Tibial nerve (tissue), 4 donors: Measurements from ENCODE around the gene RAD23A.

Experiments used
- CTCF ChIP-seq, 5 experiments: fragments of 200-600 bp in 3 of 5; fragments of 450-650 bp in 2 of 5; sonication (generic) in 3 of 5; IDR thresholded peaks; one replicate each; pipeline ENCODE4 v1.5.1; 2016 to 2019; ENCODE audit warnings: antibody characterized with exemption in 5 of 5, mild to moderate bottlenecking in 3 of 5, moderate library complexity in 2 of 5
- EP300 ChIP-seq, 2 donors: sonication (generic); formaldehyde crosslinking; IDR thresholded peaks; one replicate each; pipeline ENCODE4 v1.6.1; 2017; ENCODE audit warnings: antibody characterized with exemption in 2 of 2, mild to moderate bottlenecking in 1 of 2
- POLR2A ChIP-seq, 2 donors: fragments of 450-650 bp; IDR thresholded peaks; one replicate each; pipeline ENCODE4 v1.6.1; 2017; ENCODE audit warnings: antibody characterized with exemption in 2 of 2, mild to moderate bottlenecking in 2 of 2, moderate library complexity in 2 of 2

GRCh38 chr19:12965017-12965811 is 19.6 kb downstream of the RAD23A start:
- TF ChIP-seq CTCF (IDR thresholded peaks at IDR 0.05) (peak; percentile 85 to 99 (median 88)), POLR2A (IDR thresholded peaks at IDR 0.05) (no peak), EP300 (IDR thresholded peaks at IDR 0.05) (peak in 1 of 2 donors; percentile 26)
